H1 (cell line): ENCODE data around the gene AZGP1. TPM values are rescaled to one million over a fixed set of nuclear protein-coding genes. Genes with fewer than 3 reads are reported as not detected.
A peak's percentile ranks its signal among the peaks of the same experiment; 100 is the strongest.

Experiments used
- CTCF ChIA-PET: fragments of 300-600 bp; sonication (Branson Sonifier 250); formaldehyde crosslinking; loops from one replicate; lab custom pipeline; 2021; ENCODE audit not compliant: partially characterized antibody; lab: Charles Lee
- POLR2A ChIA-PET: fragments of 300-600 bp; sonication (Branson Sonifier 250); formaldehyde crosslinking; loops from one replicate; lab custom pipeline; 2021; ENCODE audit warnings: inconsistent platforms; ENCODE audit not compliant: partially characterized antibody; lab: Charles Lee
- DNase-seq, 2 experiments: peaks; one replicate each; pipeline versions ENCODE4 v3.0.0 to v3.0.0-alpha.2; 2010 to 2022; ENCODE audit warnings: low spot score in 2 of 2, low read depth in 1 of 2, mixed read lengths in 1 of 2
- FAIRE-seq: peaks from 2 replicates; lab custom pipeline; 2011; peaks lifted over from hg19 to GRCh38; lab: Jason Lieb, UNC
- H2AFZ ChIP-seq: 2 replicates; pipeline ENCODE4 v1.8.1; 2012; ENCODE audit warnings: low read length, inconsistent platforms
- H2AK5ac ChIP-seq: 2 replicates; pipeline ENCODE4 v1.6.1; 2013; ENCODE audit warnings: low read depth, low read length
- H2BK120ac ChIP-seq: replicated peaks from 2 replicates; pipeline ENCODE3; 2013; ENCODE audit warnings: low read depth, low read length, inconsistent platforms
- H2BK12ac ChIP-seq: 2 replicates; pipeline ENCODE4 v1.6.1; 2013; ENCODE audit warnings: low read depth, low read length
- H2BK15ac ChIP-seq: 2 replicates; pipeline ENCODE4 v1.6.1; 2013; ENCODE audit warnings: low read length
- H2BK20ac ChIP-seq: 2 replicates; pipeline ENCODE4 v1.6.1; 2013; ENCODE audit warnings: low read length
- H2BK5ac ChIP-seq: 2 replicates; pipeline ENCODE4 v1.6.1; 2013; ENCODE audit warnings: low read depth, low read length
- H3K14ac ChIP-seq: 2 replicates; pipeline ENCODE4 v1.6.1; 2013; ENCODE audit warnings: inconsistent platforms; ENCODE audit not compliant: insufficient read length
- H3K18ac ChIP-seq: 2 replicates; pipeline ENCODE4 v1.6.1; 2013; ENCODE audit warnings: low read length; ENCODE audit errors: extremely low read depth
- H3K23ac ChIP-seq: 2 replicates; pipeline ENCODE4 v1.6.1; 2013; ENCODE audit warnings: inconsistent platforms; ENCODE audit not compliant: insufficient read length
- H3K23me2 ChIP-seq: 2 replicates; pipeline ENCODE4 v1.6.1; 2013; ENCODE audit warnings: low read depth, low read length
- H3K27ac ChIP-seq: 2 replicates; pipeline ENCODE4 v1.6.1; 2011; ENCODE audit warnings: low read depth, low read length, inconsistent platforms
- H3K27me3 ChIP-seq, 4 experiments: replicated peaks in 1 of 4; 1 replicate in 1 of 4; 2 replicates in 3 of 4; pipeline versions ENCODE4 v1.6.1 to v1.8.1; 2011 to 2013; ENCODE audit warnings: low read length in 3 of 4, mild to moderate bottlenecking in 3 of 4, inconsistent platforms in 2 of 4, mixed read lengths in 2 of 4, moderate library complexity in 1 of 4; ENCODE audit not compliant: control insufficient read depth in 3 of 4, insufficient read depth in 3 of 4; ENCODE audit errors: extremely low read depth in 1 of 4
- H3K36me3 ChIP-seq, 4 experiments: 2 replicates each; pipeline versions ENCODE4 v1.6.1 to v1.8.1; 2011 to 2013; ENCODE audit warnings: mild to moderate bottlenecking in 4 of 4, low read length in 3 of 4, moderate library complexity in 2 of 4, control low read depth in 1 of 4, inconsistent platforms in 1 of 4; ENCODE audit not compliant: insufficient read depth in 4 of 4, control insufficient read depth in 2 of 4
- H3K4ac ChIP-seq: replicated peaks from 2 replicates; pipeline ENCODE3; 2013; ENCODE audit warnings: low read length, low read depth, mixed read lengths, inconsistent platforms; ENCODE audit not compliant: insufficient read length
- H3K4me1 ChIP-seq, 4 experiments: replicated peaks in 1 of 4; 1 replicate in 1 of 4; 2 replicates in 3 of 4; pipeline versions ENCODE4 v1.6.1 to v1.8.1; 2011 to 2013; ENCODE audit warnings: low read length in 3 of 4, inconsistent platforms in 2 of 4, mixed read lengths in 1 of 4; ENCODE audit not compliant: insufficient read depth in 4 of 4, control insufficient read depth in 3 of 4
- H3K4me2 ChIP-seq, 2 experiments: 2 replicates each; pipeline versions ENCODE4 v1.6.1 to v1.8.1; 2011 to 2013; ENCODE audit warnings: low read depth in 2 of 2, low read length in 2 of 2, control low read depth in 1 of 2, inconsistent platforms in 1 of 2, mild to moderate bottlenecking in 1 of 2; ENCODE audit not compliant: insufficient read depth in 1 of 2
- H3K4me3 ChIP-seq, 4 experiments: fragments of 200-600, 300-600 bp in 1 of 4; sonication (generic), shearing (Covaris generic), sonication (Bioruptor Twin) in 1 of 4; 2 replicates each; pipeline versions ENCODE4 v1.5.1 to v1.8.1; 2011 to 2016; ENCODE audit warnings: low read length in 4 of 4, low read depth in 3 of 4, control low read depth in 2 of 4, inconsistent platforms in 2 of 4, mild to moderate bottlenecking in 2 of 4, mixed read lengths in 1 of 4, moderate library complexity in 1 of 4; ENCODE audit not compliant: insufficient read depth in 2 of 4; ENCODE audit errors: extremely low read depth in 1 of 4
- H3K56ac ChIP-seq: replicated peaks from 2 replicates; pipeline ENCODE3; 2013; ENCODE audit warnings: low read depth, mild to moderate bottlenecking, mixed read lengths, low read length, inconsistent platforms; ENCODE audit not compliant: insufficient read length
- H3K79me1 ChIP-seq: 2 replicates; pipeline ENCODE4 v1.6.1; 2013; ENCODE audit warnings: low read depth, low read length, control low read depth
- H3K79me2 ChIP-seq, 2 experiments: 2 replicates each; pipeline versions ENCODE4 v1.6.1 to v1.8.1; 2012 to 2013; ENCODE audit warnings: low read length in 2 of 2, mild to moderate bottlenecking in 2 of 2, inconsistent platforms in 1 of 2; ENCODE audit not compliant: insufficient read depth in 2 of 2, control insufficient read depth in 1 of 2
- H3K9ac ChIP-seq, 4 experiments: replicated peaks in 1 of 4; 1 replicate in 1 of 4; 2 replicates in 3 of 4; pipeline versions ENCODE4 v1.6.1 to v1.8.1; 2011 to 2013; ENCODE audit warnings: low read depth in 3 of 4, low read length in 3 of 4, control low read depth in 2 of 4, mild to moderate bottlenecking in 2 of 4, moderate library complexity in 2 of 4, inconsistent platforms in 1 of 4; ENCODE audit errors: extremely low read depth in 1 of 4
- H3K9me3 ChIP-seq, 2 experiments: 2 replicates each; pipeline versions ENCODE4 v1.6.1 to v1.8.1; 2012 to 2013; ENCODE audit warnings: mild to moderate bottlenecking in 2 of 2, moderate library complexity in 2 of 2, control low read depth in 1 of 2, inconsistent platforms in 1 of 2, low read depth in 1 of 2, low read length in 1 of 2, mixed read lengths in 1 of 2; ENCODE audit not compliant: insufficient read depth in 2 of 2
- H4K20me1 ChIP-seq, 2 experiments: replicated peaks in 1 of 2; 2 replicates each; pipeline versions ENCODE3 to v1.8.1; 2011 to 2013; ENCODE audit warnings: inconsistent platforms in 2 of 2, low read length in 2 of 2, mild to moderate bottlenecking in 1 of 2; ENCODE audit not compliant: insufficient read depth in 2 of 2, control insufficient read depth in 1 of 2
- H4K5ac ChIP-seq: 2 replicates; pipeline ENCODE4 v1.6.1; 2013; ENCODE audit warnings: low read length, low read depth, mixed read lengths, inconsistent platforms; ENCODE audit not compliant: insufficient read length
- H4K8ac ChIP-seq: 2 replicates; pipeline ENCODE4 v1.8.0; 2013; ENCODE audit warnings: mild to moderate bottlenecking, moderate library complexity, low read length, inconsistent platforms; ENCODE audit not compliant: insufficient read depth; ENCODE audit errors: extremely low read depth
- H4K91ac ChIP-seq: replicated peaks from 2 replicates; pipeline ENCODE3; 2013; ENCODE audit warnings: low read length, mixed read lengths, inconsistent platforms; ENCODE audit not compliant: insufficient read length
- ASH2L ChIP-seq: fragments of 200-600, 300-600 bp; sonication (generic); IDR thresholded peaks from one replicate; pipeline ENCODE4 v1.7.1; 2017; ENCODE audit warnings: low read length
- CBX8 ChIP-seq: fragments of 300-800, 300-1000 bp; sonication (generic); IDR thresholded peaks from 2 replicates; pipeline ENCODE4 v1.7.1; 2016; ENCODE audit warnings: low read depth, low read length, borderline replicate concordance
- CHD2 ChIP-seq: IDR thresholded peaks from 2 replicates; pipeline ENCODE4 v1.6.1; 2012; ENCODE audit warnings: low read length, improper control_type of control experiment
- GABPA ChIP-seq: IDR thresholded peaks from 2 replicates; pipeline ENCODE4 v1.6.1; 2011; ENCODE audit warnings: mild to moderate bottlenecking, low read length, moderate library complexity, borderline replicate concordance; ENCODE audit not compliant: insufficient read depth
- HDAC2 ChIP-seq, 2 experiments: fragments of 300-600 bp in 1 of 2; sonication (generic) in 1 of 2; IDR thresholded peaks; 2 replicates each; pipeline ENCODE4 v1.6.1; 2011 to 2012; ENCODE audit warnings: low read depth in 2 of 2, low read length in 2 of 2, mild to moderate bottlenecking in 2 of 2, moderate library complexity in 2 of 2, borderline replicate concordance in 1 of 2, inconsistent platforms in 1 of 2
- MAFK ChIP-seq: IDR thresholded peaks from 2 replicates; pipeline ENCODE4 v1.6.1; 2012; ENCODE audit warnings: low read depth, mild to moderate bottlenecking, improper control_type of control experiment, low read length
- NANOG ChIP-seq: IDR thresholded peaks from 2 replicates; pipeline ENCODE4 v1.6.1; 2011; ENCODE audit warnings: low read length, low read depth, mild to moderate bottlenecking, inconsistent platforms; ENCODE audit not compliant: insufficient read depth, poor library complexity, severe bottlenecking
- RFX5 ChIP-seq: IDR thresholded peaks from 2 replicates; pipeline ENCODE4 v1.6.1; 2011; ENCODE audit warnings: low read depth, low read length, improper control_type of control experiment, borderline replicate concordance
- SIN3A ChIP-seq, 2 experiments: IDR thresholded peaks in 1 of 2; conservative IDR thresholded peaks in 1 of 2; 2 replicates each; pipeline ENCODE4 v1.6.1; 2011 to 2012; ENCODE audit warnings: low read length in 2 of 2, improper control_type of control experiment in 1 of 2, low read depth in 1 of 2, mild to moderate bottlenecking in 1 of 2
- SUZ12 ChIP-seq: fragments of 200-600 bp; sonication (generic); IDR thresholded peaks from 2 replicates; pipeline ENCODE4 v1.6.1; 2012; ENCODE audit warnings: mild to moderate bottlenecking, inconsistent platforms, low read length, moderate library complexity, mixed read lengths
- TEAD4 ChIP-seq: IDR thresholded peaks from 2 replicates; pipeline ENCODE4 v1.6.1; 2012; ENCODE audit warnings: low read depth, low read length, inconsistent platforms, mixed read lengths
- WGBS, 2 experiments: shearing (Covaris generic) in 1 of 2; methylation state at CpG; one replicate each; pipeline versions ENCODE4 v1.1.6 to v1.1.7; 2013 to 2015; ENCODE audit warnings: low lambda C conversion rate in 2 of 2, mixed read lengths in 2 of 2, inconsistent platforms in 1 of 2, low coverage in 1 of 2, missing lambda C conversion rate in 1 of 2; ENCODE audit not compliant: insufficient replicate concordance in 2 of 2, insufficient coverage in 1 of 2, insufficient read length in 1 of 2; ENCODE audit errors: extremely low coverage in 1 of 2, missing lambda C conversion rate in 1 of 2; 5-methylcytosine and 5-hydroxymethylcytosine counted together
- polyA plus RNA-seq, 7 experiments: library from polyadenylated mRNA; depleted of rRNA in 3 of 7; stranded (reverse) in 5 of 7; unstranded in 2 of 7; fragments of >200 nt in 5 of 7; fragments of 200-250 nt in 2 of 7; gene quantifications; 1 replicate in 5 of 7; 2 replicates in 1 of 7; 4 replicates in 1 of 7; pipeline versions ENCODE4 v1.2.1 to v1.2.3, GENCODE V29; 2011 to 2013; ENCODE audit warnings: missing spikeins in 2 of 7, mixed read lengths in 2 of 7
- total RNA-seq: library from RNA; stranded (reverse); fragmentation: NEBNext Ultra II Directional; extraction: Animal tissue kit (Norgen Biotek cat#: 25700); gene quantifications from 2 replicates; pipeline ENCODE4 v1.2.1, GENCODE V29; 2021
- TF ChIP-seq, protein P1 (sequence below): IDR thresholded peaks from 2 replicates; pipeline ENCODE4 v1.6.1; 2011; ENCODE audit warnings: low read depth, mild to moderate bottlenecking, low read length; ENCODE audit not compliant: insufficient read depth

The AZGP1 gene
- total and polyA plus RNA-seq, 2 of the 8 experiments (the other 6 are each of a cell fraction or from before 2014, with no cell fraction given): 0.52 to 0.68 TPM

DNA sequence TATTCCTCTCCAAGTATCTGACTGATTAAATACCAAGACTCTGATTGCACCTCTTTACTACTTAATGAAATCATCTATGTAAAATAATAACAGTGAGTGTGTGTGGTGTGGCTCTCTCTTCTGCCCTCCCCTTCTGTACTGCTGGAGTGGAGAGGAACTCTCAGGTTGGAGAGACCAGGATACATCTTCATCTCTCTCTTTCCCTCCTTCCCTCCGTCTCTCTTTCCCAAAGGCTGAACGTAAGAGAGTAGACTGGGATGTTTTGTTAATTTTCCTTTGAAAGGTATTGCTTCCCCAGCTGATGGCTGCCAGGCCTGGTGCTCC lies 46.1 kb downstream of the AZGP1 start:
- H3K18ac ChIP-seq: no peak overlapping the region
- peak overlapping the region; percentile 28 for H4K5ac ChIP-seq
- H3K4me1 ChIP-seq: peaks cover 2 to 10% (median 4%) of the 10 kb centered on the region in 4 experiments; a peak in 5 of 7 replicates
- TF ChIP-seq GABPA (no peak), CHD2 (no peak), MAFK (no peak), TEAD4 (no peak), NANOG (no peak), SUZ12 (no peak), CBX8 (no peak), ASH2L (no peak), HDAC2 (IDR thresholded peaks at IDR 0.05; ENCODE audit: borderline replicate concordance in 1 of 2, low read depth in 2 of 2, low read length in 2 of 2) (no peak), SIN3A (conservative IDR thresholded peaks at IDR 0.05 in 1 of 2, IDR thresholded peaks at IDR 0.05 in 1 of 2; ENCODE audit: low read depth in 1 of 2, low read length in 2 of 2) (no peak), RFX5 (no peak)
- TF ChIP-seq, protein P1, sequence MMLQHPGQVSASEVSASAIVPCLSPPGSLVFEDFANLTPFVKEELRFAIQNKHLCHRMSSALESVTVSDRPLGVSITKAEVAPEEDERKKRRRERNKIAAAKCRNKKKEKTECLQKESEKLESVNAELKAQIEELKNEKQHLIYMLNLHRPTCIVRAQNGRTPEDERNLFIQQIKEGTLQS: no peak
- peak overlapping the region; percentile 9; the same call in 1 of the 2 replicates for H2BK5ac ChIP-seq
- peak overlapping the region; percentile 96 for H3K4ac ChIP-seq
- H4K91ac ChIP-seq: peak overlapping the region; percentile 84
- H3K9me3 ChIP-seq: no peaks in the 10 kb centered on the region
- no peak overlapping the region for H3K56ac ChIP-seq
- H3K79me1 ChIP-seq: no peaks in the 10 kb centered on the region
- H2AK5ac ChIP-seq: no peak overlapping the region
- no peak overlapping the region for H3K9ac ChIP-seq
- 71% methylated on average over 2 of the region's 2 CpGs; no CpG with 5 or more reads in 1 of the 2 experiments for WGBS, 2 experiments
- ChIA-PET CTCF (interaction anchor here (0.6 to 2.7 kb wide), 20 partner anchors 9 to 357 kb away, joined by 3 to 27 read pairs (median 5); partner anchors contain the start of gene ZSCAN21), POLR2A (interaction anchor here (0.9 to 3.4 kb wide), 5 partner anchors 10 to 499 kb away, joined by 3 to 45 read pairs (median 8); partner anchors contain the start of genes AP4M1 and MCM7)
- H3K23ac ChIP-seq: no peak overlapping the region
- 0 out of 2 replicates have a peak overlapping the region, but pooled peaks have one; percentile 6 for H2AFZ ChIP-seq
- no peak overlapping the region for H3K14ac ChIP-seq
- no peaks in the 10 kb centered on the region for H3K79me2 ChIP-seq
- H3K27me3 ChIP-seq: no peaks in the 10 kb centered on the region
- peak overlapping the region; percentile 4; the same call in 1 of the 2 replicates for H2BK15ac ChIP-seq
- H3K4me2 ChIP-seq: peak overlapping the region; percentile 9 to 48
- no peaks in the 10 kb centered on the region for H3K23me2 ChIP-seq
- DNase-seq (no peak), FAIRE-seq (no peak)
- no peaks in the 10 kb centered on the region for H3K36me3 ChIP-seq
- H3K4me3 ChIP-seq: peak overlapping the region in 2 of 4 experiments; percentile 14 to 49; a peak in 3 of 8 replicates
- H2BK120ac ChIP-seq: no peak overlapping the region
- H2BK20ac ChIP-seq: peak overlapping the region; percentile 49; the same call in 1 of the 2 replicates
- peak overlapping the region; percentile 42; the same call in 1 of the 2 replicates for H2BK12ac ChIP-seq
- no peak overlapping the region for H4K8ac ChIP-seq
- no peak overlapping the region for H3K27ac ChIP-seq
- H4K20me1 ChIP-seq: no peaks in the 10 kb centered on the region
